H1 (cell line): ENCODE results near the gene NCBP1. TPM values are rescaled to one million over a fixed set of nuclear protein-coding genes. Genes with fewer than 3 reads are reported as not detected.

Experiments
- CTCF ChIA-PET: fragments of 300-600 bp; sonication (Branson Sonifier 250); formaldehyde crosslinking; loops from one replicate; lab custom pipeline; 2021; ENCODE audit not compliant: partially characterized antibody; lab: Charles Lee
- POLR2A ChIA-PET: fragments of 300-600 bp; sonication (Branson Sonifier 250); formaldehyde crosslinking; loops from one replicate; lab custom pipeline; 2021; ENCODE audit warnings: inconsistent platforms; ENCODE audit not compliant: partially characterized antibody; lab: Charles Lee
- DNase-seq, 2 experiments: peaks; one replicate each; pipeline versions ENCODE4 v3.0.0 to v3.0.0-alpha.2; 2010 to 2022; ENCODE audit warnings: low spot score in 2 of 2, low read depth in 1 of 2, mixed read lengths in 1 of 2
- FAIRE-seq: peaks from 2 replicates; lab custom pipeline; 2011; peaks lifted over from hg19 to GRCh38; lab: Jason Lieb, UNC
- H2AFZ ChIP-seq: 2 replicates; pipeline ENCODE4 v1.8.1; 2012; ENCODE audit warnings: low read length, inconsistent platforms
- H2AK5ac ChIP-seq: 2 replicates; pipeline ENCODE4 v1.6.1; 2013; ENCODE audit warnings: low read depth, low read length
- H2BK120ac ChIP-seq: replicated peaks from 2 replicates; pipeline ENCODE3; 2013; ENCODE audit warnings: low read depth, low read length, inconsistent platforms
- H2BK12ac ChIP-seq: 2 replicates; pipeline ENCODE4 v1.6.1; 2013; ENCODE audit warnings: low read depth, low read length
- H2BK15ac ChIP-seq: 2 replicates; pipeline ENCODE4 v1.6.1; 2013; ENCODE audit warnings: low read length
- H2BK20ac ChIP-seq: 2 replicates; pipeline ENCODE4 v1.6.1; 2013; ENCODE audit warnings: low read length
- H2BK5ac ChIP-seq: 2 replicates; pipeline ENCODE4 v1.6.1; 2013; ENCODE audit warnings: low read depth, low read length
- H3K14ac ChIP-seq: 2 replicates; pipeline ENCODE4 v1.6.1; 2013; ENCODE audit warnings: inconsistent platforms; ENCODE audit not compliant: insufficient read length
- H3K18ac ChIP-seq: 2 replicates; pipeline ENCODE4 v1.6.1; 2013; ENCODE audit warnings: low read length; ENCODE audit errors: extremely low read depth
- H3K23ac ChIP-seq: 2 replicates; pipeline ENCODE4 v1.6.1; 2013; ENCODE audit warnings: inconsistent platforms; ENCODE audit not compliant: insufficient read length
- H3K23me2 ChIP-seq: 2 replicates; pipeline ENCODE4 v1.6.1; 2013; ENCODE audit warnings: low read depth, low read length
- H3K27ac ChIP-seq: 2 replicates; pipeline ENCODE4 v1.6.1; 2011; ENCODE audit warnings: low read depth, low read length, inconsistent platforms
- H3K27me3 ChIP-seq, 4 experiments: replicated peaks in 1 of 4; 1 replicate in 1 of 4; 2 replicates in 3 of 4; pipeline versions ENCODE4 v1.6.1 to v1.8.1; 2011 to 2013; ENCODE audit warnings: low read length in 3 of 4, mild to moderate bottlenecking in 3 of 4, inconsistent platforms in 2 of 4, mixed read lengths in 2 of 4, moderate library complexity in 1 of 4; ENCODE audit not compliant: control insufficient read depth in 3 of 4, insufficient read depth in 3 of 4; ENCODE audit errors: extremely low read depth in 1 of 4
- H3K36me3 ChIP-seq, 4 experiments: 2 replicates each; pipeline versions ENCODE4 v1.6.1 to v1.8.1; 2011 to 2013; ENCODE audit warnings: mild to moderate bottlenecking in 4 of 4, low read length in 3 of 4, moderate library complexity in 2 of 4, control low read depth in 1 of 4, inconsistent platforms in 1 of 4; ENCODE audit not compliant: insufficient read depth in 4 of 4, control insufficient read depth in 2 of 4
- H3K4ac ChIP-seq: replicated peaks from 2 replicates; pipeline ENCODE3; 2013; ENCODE audit warnings: low read length, low read depth, mixed read lengths, inconsistent platforms; ENCODE audit not compliant: insufficient read length
- H3K4me1 ChIP-seq, 4 experiments: replicated peaks in 1 of 4; 1 replicate in 1 of 4; 2 replicates in 3 of 4; pipeline versions ENCODE4 v1.6.1 to v1.8.1; 2011 to 2013; ENCODE audit warnings: low read length in 3 of 4, inconsistent platforms in 2 of 4, mixed read lengths in 1 of 4; ENCODE audit not compliant: insufficient read depth in 4 of 4, control insufficient read depth in 3 of 4
- H3K4me2 ChIP-seq, 2 experiments: 2 replicates each; pipeline versions ENCODE4 v1.6.1 to v1.8.1; 2011 to 2013; ENCODE audit warnings: low read depth in 2 of 2, low read length in 2 of 2, control low read depth in 1 of 2, inconsistent platforms in 1 of 2, mild to moderate bottlenecking in 1 of 2; ENCODE audit not compliant: insufficient read depth in 1 of 2
- H3K4me3 ChIP-seq, 4 experiments: fragments of 200-600, 300-600 bp in 1 of 4; sonication (generic), shearing (Covaris generic), sonication (Bioruptor Twin) in 1 of 4; 2 replicates each; pipeline versions ENCODE4 v1.5.1 to v1.8.1; 2011 to 2016; ENCODE audit warnings: low read length in 4 of 4, low read depth in 3 of 4, control low read depth in 2 of 4, inconsistent platforms in 2 of 4, mild to moderate bottlenecking in 2 of 4, mixed read lengths in 1 of 4, moderate library complexity in 1 of 4; ENCODE audit not compliant: insufficient read depth in 2 of 4; ENCODE audit errors: extremely low read depth in 1 of 4
- H3K56ac ChIP-seq: replicated peaks from 2 replicates; pipeline ENCODE3; 2013; ENCODE audit warnings: low read depth, mild to moderate bottlenecking, mixed read lengths, low read length, inconsistent platforms; ENCODE audit not compliant: insufficient read length
- H3K79me1 ChIP-seq: 2 replicates; pipeline ENCODE4 v1.6.1; 2013; ENCODE audit warnings: low read depth, low read length, control low read depth
- H3K79me2 ChIP-seq, 2 experiments: 2 replicates each; pipeline versions ENCODE4 v1.6.1 to v1.8.1; 2012 to 2013; ENCODE audit warnings: low read length in 2 of 2, mild to moderate bottlenecking in 2 of 2, inconsistent platforms in 1 of 2; ENCODE audit not compliant: insufficient read depth in 2 of 2, control insufficient read depth in 1 of 2
- H3K9ac ChIP-seq, 4 experiments: replicated peaks in 1 of 4; 1 replicate in 1 of 4; 2 replicates in 3 of 4; pipeline versions ENCODE4 v1.6.1 to v1.8.1; 2011 to 2013; ENCODE audit warnings: low read depth in 3 of 4, low read length in 3 of 4, control low read depth in 2 of 4, mild to moderate bottlenecking in 2 of 4, moderate library complexity in 2 of 4, inconsistent platforms in 1 of 4; ENCODE audit errors: extremely low read depth in 1 of 4
- H3K9me3 ChIP-seq, 2 experiments: 2 replicates each; pipeline versions ENCODE4 v1.6.1 to v1.8.1; 2012 to 2013; ENCODE audit warnings: mild to moderate bottlenecking in 2 of 2, moderate library complexity in 2 of 2, control low read depth in 1 of 2, inconsistent platforms in 1 of 2, low read depth in 1 of 2, low read length in 1 of 2, mixed read lengths in 1 of 2; ENCODE audit not compliant: insufficient read depth in 2 of 2
- H4K20me1 ChIP-seq, 2 experiments: replicated peaks in 1 of 2; 2 replicates each; pipeline versions ENCODE3 to v1.8.1; 2011 to 2013; ENCODE audit warnings: inconsistent platforms in 2 of 2, low read length in 2 of 2, mild to moderate bottlenecking in 1 of 2; ENCODE audit not compliant: insufficient read depth in 2 of 2, control insufficient read depth in 1 of 2
- H4K5ac ChIP-seq: 2 replicates; pipeline ENCODE4 v1.6.1; 2013; ENCODE audit warnings: low read length, low read depth, mixed read lengths, inconsistent platforms; ENCODE audit not compliant: insufficient read length
- H4K8ac ChIP-seq: 2 replicates; pipeline ENCODE4 v1.8.0; 2013; ENCODE audit warnings: mild to moderate bottlenecking, moderate library complexity, low read length, inconsistent platforms; ENCODE audit not compliant: insufficient read depth; ENCODE audit errors: extremely low read depth
- H4K91ac ChIP-seq: replicated peaks from 2 replicates; pipeline ENCODE3; 2013; ENCODE audit warnings: low read length, mixed read lengths, inconsistent platforms; ENCODE audit not compliant: insufficient read length
- CREB1 ChIP-seq: IDR thresholded peaks from 2 replicates; pipeline ENCODE4 v1.6.1; 2012; ENCODE audit warnings: inconsistent platforms
- WGBS, 2 experiments: shearing (Covaris generic) in 1 of 2; methylation state at CpG; one replicate each; pipeline versions ENCODE4 v1.1.6 to v1.1.7; 2013 to 2015; ENCODE audit warnings: low lambda C conversion rate in 2 of 2, mixed read lengths in 2 of 2, inconsistent platforms in 1 of 2, low coverage in 1 of 2, missing lambda C conversion rate in 1 of 2; ENCODE audit not compliant: insufficient replicate concordance in 2 of 2, insufficient coverage in 1 of 2, insufficient read length in 1 of 2; ENCODE audit errors: extremely low coverage in 1 of 2, missing lambda C conversion rate in 1 of 2; 5-methylcytosine and 5-hydroxymethylcytosine counted together
- polyA plus RNA-seq, 7 experiments: library from polyadenylated mRNA; depleted of rRNA in 3 of 7; stranded (reverse) in 5 of 7; unstranded in 2 of 7; fragments of >200 nt in 5 of 7; fragments of 200-250 nt in 2 of 7; gene quantifications; 1 replicate in 5 of 7; 2 replicates in 1 of 7; 4 replicates in 1 of 7; pipeline versions ENCODE4 v1.2.1 to v1.2.3, GENCODE V29; 2011 to 2013; ENCODE audit warnings: missing spikeins in 2 of 7, mixed read lengths in 2 of 7
- total RNA-seq: library from RNA; stranded (reverse); fragmentation: NEBNext Ultra II Directional; extraction: Animal tissue kit (Norgen Biotek cat#: 25700); gene quantifications from 2 replicates; pipeline ENCODE4 v1.2.1, GENCODE V29; 2021

The NCBP1 gene
- total and polyA plus RNA-seq, 2 of the 8 experiments (the other 6 are each of a cell fraction or from before 2014, with no cell fraction given), result 14.7 to 54.0 TPM

GRCh38 chr9:97600531-97601227 is 32.9 kb upstream of the NCBP1 start:
- H3K56ac ChIP-seq, result no peak overlapping the region
- peaks cover 0 to 5% (median 0%) of the 10 kb centered on the region in 4 experiments; a peak in 3 of 7 replicates for H3K4me1 ChIP-seq
- H4K8ac ChIP-seq, result no peak overlapping the region
- DNase-seq (no peak), FAIRE-seq (no peak)
- H2BK12ac ChIP-seq, result no peak overlapping the region
- H3K27ac ChIP-seq, result no peak overlapping the region
- no peak overlapping the region for H2BK20ac ChIP-seq
- 94% methylated on average over 8 of the region's 8 CpGs; no CpG with 5 or more reads in 1 of the 2 experiments for WGBS, 2 experiments
- H4K20me1 ChIP-seq, result no peaks in the 10 kb centered on the region
- H4K91ac ChIP-seq, result no peak overlapping the region
- H3K9me3 ChIP-seq, result no peaks in the 10 kb centered on the region
- no peak overlapping the region for H3K4me2 ChIP-seq
- CTCF ChIA-PET, result interaction anchor here (0.8 to 22.2 kb wide), 7 partner anchors 12 to 160 kb away, joined by 3 to 574 read pairs (median 4); partner anchors contain the start of gene TMOD1
- no peaks in the 10 kb centered on the region for H3K79me2 ChIP-seq
- no peak overlapping the region for H3K4ac ChIP-seq
- POLR2A ChIA-PET, result no interaction called here
- no peak overlapping the region for H4K5ac ChIP-seq
- no peak overlapping the region for H3K4me3 ChIP-seq
- H2BK5ac ChIP-seq, result no peak overlapping the region
- no peak overlapping the region for H2AK5ac ChIP-seq
- TF ChIP-seq CREB1, result no peak
- no peak overlapping the region for H3K23ac ChIP-seq
- peaks cover 20 to 50% (median 39%) of the 10 kb centered on the region in 4 experiments for H3K36me3 ChIP-seq
- no peaks in the 10 kb centered on the region; the same call in 1 of the 2 replicates for H3K79me1 ChIP-seq
- H2BK120ac ChIP-seq, result no peak overlapping the region
- H2BK15ac ChIP-seq, result no peak overlapping the region
- H3K9ac ChIP-seq, result no peak overlapping the region
- no peak overlapping the region for H3K18ac ChIP-seq
- H2AFZ ChIP-seq, result no peak overlapping the region
- no peaks in the 10 kb centered on the region for H3K27me3 ChIP-seq
- H3K23me2 ChIP-seq, result no peaks in the 10 kb centered on the region
- H3K14ac ChIP-seq, result no peak overlapping the region
